ENCODE results near the gene TMBIM4.
"Not testable (repeated sequence)": the region's sequence is repeated elsewhere in the genome, so short reads cannot be mapped to it uniquely, and the experiment has no call there.

The TMBIM4 gene

DNA sequence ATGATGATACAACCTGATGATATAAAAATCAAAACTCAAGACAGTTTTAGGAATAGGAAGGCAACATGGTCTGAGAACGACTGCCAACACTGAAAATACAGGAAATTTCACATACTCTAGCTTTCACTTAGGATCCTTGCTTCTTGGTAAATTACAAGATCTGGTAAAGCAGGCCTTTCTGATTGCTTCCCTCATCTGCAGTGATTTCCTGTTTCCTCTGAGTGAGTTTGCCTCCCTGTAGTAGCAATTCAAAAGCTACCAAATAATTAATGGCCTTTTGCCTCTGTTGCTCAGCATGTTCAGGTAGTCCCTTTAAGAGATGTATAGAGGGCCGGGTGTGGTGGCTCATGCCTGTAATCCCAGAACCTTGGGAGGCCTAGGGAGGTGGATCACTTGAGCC, 17.2 kb upstream of the TMBIM4 start:
- Histone ChIP-seq H3K4me1 (ENCODE audit: insufficient read depth, poor library complexity, severe bottlenecking) (peaks cover 7% of the 10 kb centered on the region), H3K27ac (ENCODE audit: poor library complexity, severe bottlenecking) (no peak overlapping the region), H3K9me3 (ENCODE audit: severe bottlenecking) (no peaks in the 10 kb centered on the region), H3K27me3 (ENCODE audit: insufficient read depth, poor library complexity, severe bottlenecking) (no peaks in the 10 kb centered on the region), H3K36me3 (ENCODE audit: low read depth) (no peaks in the 10 kb centered on the region), H3K4me3 (ENCODE audit: severe bottlenecking) (no peak overlapping the region)
- TF ChIP-seq, protein P1, sequence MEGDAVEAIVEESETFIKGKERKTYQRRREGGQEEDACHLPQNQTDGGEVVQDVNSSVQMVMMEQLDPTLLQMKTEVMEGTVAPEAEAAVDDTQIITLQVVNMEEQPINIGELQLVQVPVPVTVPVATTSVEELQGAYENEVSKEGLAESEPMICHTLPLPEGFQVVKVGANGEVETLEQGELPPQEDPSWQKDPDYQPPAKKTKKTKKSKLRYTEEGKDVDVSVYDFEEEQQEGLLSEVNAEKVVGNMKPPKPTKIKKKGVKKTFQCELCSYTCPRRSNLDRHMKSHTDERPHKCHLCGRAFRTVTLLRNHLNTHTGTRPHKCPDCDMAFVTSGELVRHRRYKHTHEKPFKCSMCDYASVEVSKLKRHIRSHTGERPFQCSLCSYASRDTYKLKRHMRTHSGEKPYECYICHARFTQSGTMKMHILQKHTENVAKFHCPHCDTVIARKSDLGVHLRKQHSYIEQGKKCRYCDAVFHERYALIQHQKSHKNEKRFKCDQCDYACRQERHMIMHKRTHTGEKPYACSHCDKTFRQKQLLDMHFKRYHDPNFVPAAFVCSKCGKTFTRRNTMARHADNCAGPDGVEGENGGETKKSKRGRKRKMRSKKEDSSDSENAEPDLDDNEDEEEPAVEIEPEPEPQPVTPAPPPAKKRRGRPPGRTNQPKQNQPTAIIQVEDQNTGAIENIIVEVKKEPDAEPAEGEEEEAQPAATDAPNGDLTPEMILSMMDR (IDR thresholded peaks at IDR 0.05; ENCODE audit: poor library complexity, severe bottlenecking), result no peak
- DNase-seq (ENCODE audit: low spot score) (no peak), ATAC-seq (ENCODE audit: low read depth) (no peak)

DNA sequence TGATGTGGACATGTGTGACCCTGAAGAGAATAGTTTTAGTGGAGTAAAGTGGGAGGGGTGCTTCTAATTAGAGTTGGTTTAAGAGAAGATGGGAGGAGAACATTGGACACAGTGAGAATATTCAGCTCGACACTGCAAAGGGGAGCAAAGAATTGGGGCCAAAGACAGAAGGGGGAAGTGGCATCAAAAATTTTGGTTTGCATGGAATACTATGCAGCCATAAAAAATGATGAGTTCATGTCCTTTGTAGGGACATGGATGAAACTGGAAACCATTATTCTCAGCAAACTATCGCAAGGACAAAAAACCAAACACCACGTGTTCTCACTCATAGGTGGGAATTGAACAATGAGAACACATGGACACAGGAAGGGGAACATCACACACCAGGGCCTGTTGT, 15.0 kb upstream of the TMBIM4 start:
- H3K9me3 ChIP-seq (ENCODE audit: severe bottlenecking); DNase-seq (ENCODE audit: low spot score); H3K27ac ChIP-seq (ENCODE audit: poor library complexity, severe bottlenecking); H3K4me3 ChIP-seq (ENCODE audit: severe bottlenecking); ATAC-seq (ENCODE audit: low read depth); H3K27me3 ChIP-seq (ENCODE audit: insufficient read depth, poor library complexity, severe bottlenecking); H3K4me1 ChIP-seq (ENCODE audit: insufficient read depth, poor library complexity, severe bottlenecking); H3K36me3 ChIP-seq (ENCODE audit: low read depth): not testable (repeated sequence)

GRCh38 chr12:66182956-66183355, 13.2 kb upstream of the TMBIM4 start:
- no peak for ATAC-seq (ENCODE audit: low read depth)
- Histone ChIP-seq H3K36me3 (ENCODE audit: low read depth) (no peaks in the 10 kb centered on the region), H3K4me3 (ENCODE audit: severe bottlenecking) (no peak overlapping the region), H3K27me3 (ENCODE audit: insufficient read depth, poor library complexity, severe bottlenecking) (no peaks in the 10 kb centered on the region), H3K4me1 (ENCODE audit: insufficient read depth, poor library complexity, severe bottlenecking) (no peaks in the 10 kb centered on the region), H3K9me3 (ENCODE audit: severe bottlenecking) (no peaks in the 10 kb centered on the region), H3K27ac (ENCODE audit: poor library complexity, severe bottlenecking) (no peak overlapping the region)
- TF ChIP-seq, protein P1 (IDR thresholded peaks at IDR 0.05; ENCODE audit: poor library complexity, severe bottlenecking), result no peak
- no peak for DNase-seq (ENCODE audit: low spot score)

DNA sequence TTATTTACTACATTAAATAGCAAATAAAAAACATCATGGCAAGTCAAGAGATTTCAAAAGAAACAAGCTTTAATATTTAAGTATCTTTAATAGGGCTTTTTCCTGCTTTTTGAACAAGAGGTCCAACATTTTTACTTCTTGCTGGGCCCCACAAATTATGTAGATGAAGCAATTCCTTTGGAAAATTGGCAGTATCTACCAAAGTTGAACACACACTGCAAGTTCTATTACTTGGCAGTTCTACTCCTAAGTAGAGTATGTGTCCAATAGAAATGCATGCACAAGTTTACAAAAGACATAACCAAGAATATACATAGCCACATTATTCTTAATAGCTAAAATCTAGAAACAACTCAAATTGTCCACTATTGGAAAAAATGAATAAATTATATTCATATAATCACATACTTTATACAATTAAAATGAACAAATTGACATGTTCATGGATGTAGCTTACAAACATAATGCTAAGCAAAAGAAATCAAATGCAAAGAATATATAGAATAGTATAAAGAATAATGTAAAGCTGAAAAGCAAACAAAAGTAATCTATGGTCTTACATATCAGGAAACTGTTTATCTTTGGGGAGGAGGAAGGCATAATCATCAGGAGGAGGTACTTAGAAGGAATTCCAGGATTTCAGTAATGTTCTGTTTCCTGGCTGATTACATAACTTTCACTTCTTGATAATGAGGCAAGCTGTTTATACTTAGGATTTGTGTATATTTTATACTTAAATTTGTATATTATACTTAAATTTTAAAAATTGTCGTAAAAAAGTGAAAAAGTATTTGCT, 6.5 kb upstream of the TMBIM4 start:
- TF ChIP-seq, protein P1 (IDR thresholded peaks at IDR 0.05; ENCODE audit: poor library complexity, severe bottlenecking), result no peak
- ATAC-seq (ENCODE audit: low read depth), result no peak
- H3K36me3 ChIP-seq (ENCODE audit: low read depth), result no peaks in the 10 kb centered on the region
- no peak overlapping the region for H3K27ac ChIP-seq (ENCODE audit: poor library complexity, severe bottlenecking)
- H3K4me1 ChIP-seq (ENCODE audit: insufficient read depth, poor library complexity, severe bottlenecking), result no peaks in the 10 kb centered on the region
- no peaks in the 10 kb centered on the region for H3K9me3 ChIP-seq (ENCODE audit: severe bottlenecking)
- no peaks in the 10 kb centered on the region for H3K27me3 ChIP-seq (ENCODE audit: insufficient read depth, poor library complexity, severe bottlenecking)
- DNase-seq (ENCODE audit: low spot score), result no peak
- no peak overlapping the region for H3K4me3 ChIP-seq (ENCODE audit: severe bottlenecking)

- not testable (repeated sequence) for H3K36me3 ChIP-seq (ENCODE audit: low read depth); ATAC-seq (ENCODE audit: low read depth); H3K27ac ChIP-seq (ENCODE audit: poor library complexity, severe bottlenecking); H3K9me3 ChIP-seq (ENCODE audit: severe bottlenecking); H3K27me3 ChIP-seq (ENCODE audit: insufficient read depth, poor library complexity, severe bottlenecking); DNase-seq (ENCODE audit: low spot score); H3K4me3 ChIP-seq (ENCODE audit: severe bottlenecking); H3K4me1 ChIP-seq (ENCODE audit: insufficient read depth, poor library complexity, severe bottlenecking)
These were observed 4.9 kb upstream of the TMBIM4 start for GRCh38 chr12:66174391-66175325.
